Adrenal gland (tissue), 12 donors: ENCODE measurements around the gene STIM2. TPM values are rescaled to one million over a fixed set of nuclear protein-coding genes. Genes with fewer than 3 reads are reported as not detected.

ENCODE experiments used
- DNase-seq, 7 donors: peaks; one replicate each; pipeline ENCODE4 v3.0.0-alpha.2; 2019 to 2020
- H3K27ac ChIP-seq, 5 donors: fragments of 200-600 bp; sonication (generic) in 4 of 5; 1 replicate in 3 of 5; 2 replicates in 2 of 5; pipeline versions ENCODE4 v1.5.1 to v1.8.0; 2016 to 2020; ENCODE audit warnings: mild to moderate bottlenecking in 1 of 5
- H3K27me3 ChIP-seq: fragments of 200-600 bp; 2 replicates; pipeline ENCODE4 v1.8.0; 2021
- H3K36me3 ChIP-seq, 2 donors: fragments of 200-600 bp; replicated peaks in 1 of 2; 1 replicate in 1 of 2; 2 replicates in 1 of 2; pipeline versions ENCODE4 v1.5.1 to v1.8.0; 2018 to 2022
- H3K4me1 ChIP-seq, 2 donors: fragments of 200-600 bp; replicated peaks in 1 of 2; 1 replicate in 1 of 2; 2 replicates in 1 of 2; pipeline versions ENCODE4 v1.5.1 to v1.8.0; 2018 to 2021
- H3K4me3 ChIP-seq, 4 donors: fragments of 200-600 bp; sonication (generic) in 3 of 4; one replicate each; pipeline ENCODE4 v1.5.1; 2016 to 2018
- H3K9me3 ChIP-seq, 3 donors: fragments of 200-600 bp; sonication (generic) in 1 of 3; replicated peaks in 1 of 3; 1 replicate in 2 of 3; 2 replicates in 1 of 3; pipeline versions ENCODE4 v1.5.1 to v1.8.0; 2016 to 2021
- CTCF ChIP-seq, 6 experiments: fragments of 450-650 bp in 4 of 6; fragments of 200-600 bp in 2 of 6; sonication (generic) in 1 of 6; IDR thresholded peaks; 1 replicate in 5 of 6; 2 replicates in 1 of 6; pipeline versions ENCODE4 v1.5.1 to v1.8.0; 2016 to 2021; ENCODE audit warnings: antibody characterized with exemption in 6 of 6, mild to moderate bottlenecking in 2 of 6, moderate library complexity in 1 of 6
- POLR2A ChIP-seq, 2 donors: fragments of 450-650 bp; IDR thresholded peaks; one replicate each; pipeline ENCODE4 v1.6.1; 2017; ENCODE audit warnings: antibody characterized with exemption in 2 of 2, mild to moderate bottlenecking in 2 of 2, moderate library complexity in 1 of 2
- WGBS, 4 donors: extraction: QIAGEN DNeasy Blood & Tissue Kit in 2 of 4; methylation state at CpG; one replicate each; pipeline versions ENCODE4 v1.1.5 to v1.1.7; 2013 to 2017; 5-methylcytosine and 5-hydroxymethylcytosine counted together
- intact Hi-C, 2 donors: fragments of 100-400 bp; cut with DNase I; formaldehyde crosslinking; loops; one replicate each; pipeline versions ENCODE4 v1.14.1 to v1.15.0; 2022 to 2023
- polyA plus RNA-seq, 3 donors: library from polyadenylated mRNA; stranded (reverse); fragments of 200-250 nt in 2 of 3; fragments of 350-450 nt in 1 of 3; fragmentation: Illumina TruSeq in 1 of 3; extraction: RNeasy Lipid Tissue Mini Kit (QIAGEN cat#74804) in 1 of 3; gene quantifications; one replicate each; pipeline ENCODE4 v1.2.3, GENCODE V29; 2013 to 2014
- total RNA-seq, 9 donors: library from RNA; depleted of rRNA in 4 of 9; stranded (reverse); fragments of >200 nt in 4 of 9; fragments of 120-200 nt in 1 of 9; fragmentation: NEBNext Ultra II Directional in 1 of 9; extraction: Animal tissue kit (Norgen Biotek cat#: 25700) in 1 of 9; gene quantifications; one replicate each; pipeline versions ENCODE4 v1.1.0 to v1.2.4, GENCODE V29; 2013 to 2023
- donor health status: healthy with polysubstance abuse.
- donor health status: Bipolar disorder and iron deficiency.
- donor health status: DM: yes; HTN: yes; CAD: no.
- donor health status: DM: no; HTN: no; CAD: no.
- donor health status: DM: no; HTN: no; CAD: no.
- donor health status: DM: yes; HTN: yes; CAD: no.

Gene STIM2
- total and polyA plus RNA-seq, 12 donors, result 7.5 to 30.4 (median 14.9) TPM

- no peaks in the 10 kb centered on the region for H3K27me3 ChIP-seq
- intact Hi-C loops, result no loop called here
- no peaks in the 10 kb centered on the region for H3K36me3 ChIP-seq
- no peaks in the 10 kb centered on the region for H3K9me3 ChIP-seq
- H3K27ac ChIP-seq, result no peak overlapping the region
- no peak overlapping the region for H3K4me3 ChIP-seq
- WGBS, 4 donors, result 85 to 90% (median 89%) methylated on average over 5 of the region's 5 CpGs
- no peak for TF ChIP-seq CTCF (IDR thresholded peaks at IDR 0.05)
- no peak for TF ChIP-seq POLR2A (IDR thresholded peaks at IDR 0.05)
- DNase-seq, result no peak
- no peaks in the 10 kb centered on the region for H3K4me1 ChIP-seq
These were observed 21.6 kb upstream of the STIM2 start for GRCh38 chr4:26839016-26839415.

GRCh38 chr4:26839534-26839951 is 21.1 kb upstream of the STIM2 start:
- Histone ChIP-seq H3K27me3 (no peaks in the 10 kb centered on the region), H3K36me3 (no peaks in the 10 kb centered on the region), H3K4me3 (no peak overlapping the region), H3K9me3 (no peaks in the 10 kb centered on the region), H3K27ac (no peak overlapping the region), H3K4me1 (no peaks in the 10 kb centered on the region)
- no peak for DNase-seq
- 67 to 74% (median 71%) methylated on average over 5 of the region's 5 CpGs for WGBS, 4 donors
- TF ChIP-seq POLR2A (IDR thresholded peaks at IDR 0.05) (no peak), CTCF (IDR thresholded peaks at IDR 0.05) (no peak)
- intact Hi-C loops, result no loop called here

GRCh38 chr4:26840786-26841185 is 19.9 kb upstream of the STIM2 start:
- WGBS, 4 donors, result 71 to 94% (median 77%) methylated on average over 5 of the region's 5 CpGs
- no peaks in the 10 kb centered on the region for H3K4me1 ChIP-seq
- H3K27ac ChIP-seq, result no peak overlapping the region
- no peaks in the 10 kb centered on the region for H3K36me3 ChIP-seq
- no peaks in the 10 kb centered on the region for H3K9me3 ChIP-seq
- no peak for DNase-seq
- H3K4me3 ChIP-seq, result no peak overlapping the region
- H3K27me3 ChIP-seq, result no peaks in the 10 kb centered on the region
- TF ChIP-seq CTCF (IDR thresholded peaks at IDR 0.05) (no peak), POLR2A (IDR thresholded peaks at IDR 0.05) (no peak)
- intact Hi-C loops, result no loop called here

GRCh38 chr4:26842911-26843310 is 17.7 kb upstream of the STIM2 start:
- Histone ChIP-seq H3K4me1 (no peaks in the 10 kb centered on the region), H3K27me3 (no peaks in the 10 kb centered on the region), H3K27ac (no peak overlapping the region), H3K4me3 (no peak overlapping the region), H3K36me3 (no peaks in the 10 kb centered on the region), H3K9me3 (no peaks in the 10 kb centered on the region)
- intact Hi-C loops, result no loop called here
- no peak for DNase-seq
- TF ChIP-seq POLR2A (IDR thresholded peaks at IDR 0.05), result no peak
- TF ChIP-seq CTCF (IDR thresholded peaks at IDR 0.05), result no peak
- 58 to 71% (median 64%) methylated on average over 2 of the region's 2 CpGs for WGBS, 4 donors
